CD4-positive, alpha-beta T cell treated with Interleukin-17A for 4 hours (primary cell): ENCODE measurements around the gene KRT6B.
"Not testable (repeated sequence)": the region's sequence is repeated elsewhere in the genome, so short reads cannot be mapped to it uniquely, and the experiment has no call there.

Experiments used
- DNase-seq: peaks from one replicate; pipeline ENCODE4 v3.0.0-alpha.2; 2020; ENCODE audit warnings: mixed read lengths

The KRT6B gene

DNA sequence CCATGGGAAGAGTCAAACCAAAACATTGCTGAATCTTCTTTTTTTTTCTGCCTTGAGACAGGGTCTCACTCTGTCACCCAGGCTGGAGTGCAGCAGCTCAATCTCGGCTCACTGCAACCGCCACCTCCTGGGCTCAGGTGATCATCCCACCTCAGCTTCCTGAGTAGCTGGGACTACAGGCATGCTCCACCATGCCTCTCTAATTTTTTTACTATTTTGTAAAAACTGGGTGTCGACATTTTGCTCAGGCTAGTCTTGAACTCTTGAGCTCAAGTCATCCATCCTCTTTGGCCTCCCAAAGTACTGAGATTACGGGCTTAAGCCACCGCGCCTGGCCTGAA, 16.3 kb downstream of the KRT6B start:
- no peak for DNase-seq

DNA sequence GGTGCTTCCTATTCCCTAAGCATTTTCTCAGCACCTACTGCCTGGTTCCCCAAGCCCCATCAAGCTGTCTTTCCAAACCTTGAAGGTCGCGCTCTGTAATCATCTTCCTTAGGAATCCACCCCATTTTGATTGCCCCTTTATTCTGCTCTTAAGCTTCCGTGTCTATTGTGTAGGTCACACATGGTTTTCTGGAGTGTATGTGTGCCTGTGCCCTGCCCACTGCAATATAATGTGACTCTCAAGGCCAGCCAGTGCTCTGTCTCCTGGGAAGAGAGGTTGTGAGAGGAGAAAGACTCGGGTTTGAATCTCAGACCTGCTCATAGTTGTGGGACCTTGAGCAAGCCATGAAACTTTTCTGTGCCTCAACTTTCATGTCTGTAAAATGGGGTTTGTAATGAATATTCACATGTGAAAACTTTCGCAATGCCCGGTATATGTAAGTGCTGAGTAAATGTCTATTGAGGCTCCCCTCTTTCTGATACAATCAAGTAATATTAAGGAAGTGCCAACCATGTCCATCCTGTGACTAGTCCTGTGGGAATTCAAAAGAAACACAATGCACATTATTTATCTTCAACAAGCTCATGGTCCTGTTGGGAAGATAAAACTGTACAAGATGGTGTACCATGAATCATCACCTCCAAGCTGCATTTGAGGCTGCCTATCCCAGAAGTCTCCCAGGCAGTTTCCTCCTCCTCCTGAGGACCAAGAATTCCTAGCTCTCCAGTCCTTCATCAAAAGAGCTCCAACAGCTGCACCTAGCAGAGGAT, 17.0 kb downstream of the KRT6B start:
- DNase-seq = no peak

DNA sequence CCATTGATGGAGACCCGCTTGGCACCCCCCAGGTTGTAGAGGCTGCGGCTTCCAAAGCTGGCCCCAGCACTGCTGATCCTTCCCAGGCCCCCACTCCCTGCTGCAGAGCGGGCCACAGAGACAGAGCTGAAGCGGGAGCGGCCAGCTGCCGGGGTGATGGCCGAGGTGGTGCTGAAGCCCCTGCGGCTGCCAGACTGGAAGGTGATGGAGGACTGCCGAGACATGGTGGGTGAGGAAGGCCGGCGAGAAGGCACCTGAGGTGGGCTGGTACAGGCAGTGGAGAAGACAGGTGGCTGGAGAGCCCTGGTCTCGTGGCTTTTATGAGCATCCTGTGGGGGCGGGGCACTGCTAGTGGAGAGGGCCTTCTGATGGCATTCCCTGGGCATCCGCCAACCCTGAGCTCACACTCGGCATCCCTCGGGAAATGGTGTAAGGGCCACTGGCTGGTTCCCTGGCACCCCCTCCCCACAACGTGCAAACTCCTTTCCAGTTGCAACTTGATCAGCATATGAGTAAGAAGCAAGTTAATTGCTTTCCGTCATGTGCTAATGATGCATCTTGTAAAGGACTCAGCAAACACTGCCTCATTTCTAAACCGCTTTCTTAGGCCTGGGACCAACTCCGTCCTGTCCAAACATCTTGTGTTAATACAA, 17.7 kb downstream of the KRT6B start, which contains the start of gene KRT75:
TSS of gene KRT75 (minus strand) at position 291 of the 653 bp plus-strand sequence. CDS start at position 224, 67 bp downstream.
- DNase-seq = no peak

DNA sequence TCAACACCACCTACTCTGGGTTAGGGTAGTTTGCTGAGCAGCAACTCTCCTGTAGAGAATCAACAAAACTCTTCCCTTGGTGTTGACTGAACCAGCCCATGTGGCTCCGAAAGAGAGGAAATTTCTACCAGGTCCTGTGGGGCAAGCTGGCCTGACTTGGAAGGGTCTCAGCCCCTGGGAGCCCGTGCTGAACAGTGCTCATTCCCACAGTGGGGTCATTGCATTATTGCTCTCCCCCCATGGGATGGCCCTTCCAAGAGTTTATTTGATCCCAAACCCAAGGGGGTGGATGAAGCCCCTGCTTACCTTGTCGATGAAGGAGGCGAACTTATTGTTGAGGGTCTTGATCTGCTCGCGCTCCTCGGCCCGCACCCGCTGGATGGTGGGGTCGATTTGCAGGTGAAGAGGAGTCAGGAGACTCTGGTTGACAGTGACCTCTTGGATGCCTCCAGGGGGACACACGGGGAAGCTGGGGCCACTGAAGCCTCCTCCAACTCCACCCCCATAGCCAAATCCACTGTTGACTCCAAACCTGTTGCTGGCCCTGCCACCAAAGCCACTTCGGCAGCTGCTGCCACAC, 18.4 kb downstream of the KRT6B start:
- DNase-seq = no peak

DNA sequence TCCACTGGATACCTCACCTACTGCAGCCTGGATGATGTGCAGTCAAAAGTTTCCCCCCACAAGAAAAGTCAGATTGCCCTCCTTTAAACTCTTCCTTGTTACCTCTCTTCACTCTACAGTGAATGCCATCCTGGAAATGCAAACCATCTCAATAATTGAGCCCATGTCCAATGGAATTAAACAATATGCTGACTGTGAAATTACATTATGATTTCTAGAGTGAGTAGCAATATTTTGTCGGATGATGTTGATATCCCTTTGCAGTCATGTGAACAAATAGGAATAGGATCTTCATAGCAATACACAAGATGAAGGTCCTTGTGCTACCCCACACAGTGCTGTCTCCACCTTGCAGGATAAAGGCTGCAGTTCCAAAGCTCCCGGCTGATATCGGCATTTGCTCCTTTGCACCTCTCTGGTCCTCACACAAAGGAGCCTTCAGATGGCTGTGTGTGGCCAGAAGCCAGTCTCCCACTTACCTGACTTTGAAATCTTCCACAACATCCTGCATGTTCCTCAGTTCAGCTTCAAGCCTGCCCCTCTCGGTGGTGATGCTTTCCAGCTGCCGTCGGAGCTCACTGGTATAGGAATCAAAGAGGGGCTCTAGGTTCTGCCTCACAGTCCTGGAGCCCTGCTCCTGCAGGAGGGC, 19.3 kb downstream of the KRT6B start:
- no peak for DNase-seq

DNA sequence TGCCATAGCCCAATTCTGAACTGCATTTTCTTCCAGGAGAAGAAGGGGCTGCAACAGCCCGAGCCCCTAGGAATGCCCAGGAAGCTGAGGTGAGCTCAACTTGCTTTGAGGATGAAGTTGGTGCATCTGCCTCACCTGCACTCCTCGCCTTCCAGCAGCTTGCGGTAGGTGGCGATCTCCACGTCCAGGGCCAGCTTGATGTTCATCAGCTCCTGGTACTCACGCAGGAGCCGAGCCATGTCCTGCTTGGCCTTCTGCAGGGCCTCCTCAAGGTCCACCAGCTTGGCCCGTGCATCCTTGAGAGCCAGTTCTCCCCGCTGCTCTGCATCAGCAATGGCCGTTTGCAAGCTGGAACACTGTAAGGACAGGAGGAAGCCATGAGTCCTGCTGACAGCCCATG, 23.8 kb downstream of the KRT6B start:
- no peak for DNase-seq

DNA sequence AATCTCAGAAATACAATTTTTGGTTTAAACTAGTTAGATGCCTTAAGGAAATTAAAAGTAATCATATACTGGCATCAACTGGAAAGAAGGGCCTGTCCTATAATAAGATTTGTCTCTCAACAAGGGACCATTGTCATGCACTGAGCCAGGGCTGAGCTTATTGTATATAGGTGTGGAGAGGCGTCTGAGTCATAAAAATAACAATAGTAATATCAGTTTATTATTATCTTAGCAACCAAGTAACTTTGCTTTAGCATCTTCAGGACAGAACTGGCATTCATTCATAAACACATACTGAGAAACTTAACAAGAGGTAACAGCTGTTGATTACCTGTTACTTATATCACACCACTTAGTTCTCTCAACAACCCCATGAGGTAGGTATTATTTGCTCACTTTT, 24.9 kb downstream of the KRT6B start:
- DNase-seq = no peak

DNA sequence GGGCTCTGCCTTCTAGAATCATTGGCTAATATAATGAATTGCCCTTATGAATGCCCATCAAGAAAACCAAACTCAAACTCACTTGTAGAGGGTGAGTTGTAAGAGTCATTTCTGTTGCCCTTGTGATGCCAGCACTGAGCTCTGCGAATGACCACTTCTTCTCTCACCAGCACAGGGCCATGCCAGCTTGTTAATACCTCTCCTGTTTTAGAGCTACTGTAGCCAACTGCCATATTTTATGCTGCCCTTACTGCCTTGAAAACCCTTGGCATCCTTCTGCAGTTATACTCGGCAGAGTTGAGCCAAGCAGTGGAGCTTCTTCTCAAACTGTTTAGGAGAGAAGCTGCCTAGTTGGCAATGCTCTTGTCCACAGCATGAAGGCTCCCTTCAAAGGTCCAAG, 25.9 kb downstream of the KRT6B start:
- no peak for DNase-seq

DNA sequence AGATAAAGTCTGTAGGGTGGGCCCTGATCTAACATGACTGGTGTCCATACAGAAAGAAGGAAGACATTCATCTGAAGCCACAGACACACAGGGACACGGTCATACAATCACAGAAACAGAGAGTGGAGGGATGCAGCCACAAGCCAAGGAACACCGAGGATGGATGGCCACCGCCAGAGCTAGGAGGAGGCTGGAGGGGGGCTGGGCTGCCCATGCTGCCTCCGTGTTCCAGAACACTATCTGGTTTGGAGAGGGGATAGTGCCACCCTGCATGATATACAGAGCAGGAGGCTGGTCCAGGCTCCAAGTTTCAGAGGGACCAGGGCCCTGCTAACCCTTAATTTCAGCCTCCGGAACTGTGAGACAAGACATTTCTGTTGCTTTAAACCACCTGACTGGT, 26.5 kb downstream of the KRT6B start:
- DNase-seq = no peak

DNA sequence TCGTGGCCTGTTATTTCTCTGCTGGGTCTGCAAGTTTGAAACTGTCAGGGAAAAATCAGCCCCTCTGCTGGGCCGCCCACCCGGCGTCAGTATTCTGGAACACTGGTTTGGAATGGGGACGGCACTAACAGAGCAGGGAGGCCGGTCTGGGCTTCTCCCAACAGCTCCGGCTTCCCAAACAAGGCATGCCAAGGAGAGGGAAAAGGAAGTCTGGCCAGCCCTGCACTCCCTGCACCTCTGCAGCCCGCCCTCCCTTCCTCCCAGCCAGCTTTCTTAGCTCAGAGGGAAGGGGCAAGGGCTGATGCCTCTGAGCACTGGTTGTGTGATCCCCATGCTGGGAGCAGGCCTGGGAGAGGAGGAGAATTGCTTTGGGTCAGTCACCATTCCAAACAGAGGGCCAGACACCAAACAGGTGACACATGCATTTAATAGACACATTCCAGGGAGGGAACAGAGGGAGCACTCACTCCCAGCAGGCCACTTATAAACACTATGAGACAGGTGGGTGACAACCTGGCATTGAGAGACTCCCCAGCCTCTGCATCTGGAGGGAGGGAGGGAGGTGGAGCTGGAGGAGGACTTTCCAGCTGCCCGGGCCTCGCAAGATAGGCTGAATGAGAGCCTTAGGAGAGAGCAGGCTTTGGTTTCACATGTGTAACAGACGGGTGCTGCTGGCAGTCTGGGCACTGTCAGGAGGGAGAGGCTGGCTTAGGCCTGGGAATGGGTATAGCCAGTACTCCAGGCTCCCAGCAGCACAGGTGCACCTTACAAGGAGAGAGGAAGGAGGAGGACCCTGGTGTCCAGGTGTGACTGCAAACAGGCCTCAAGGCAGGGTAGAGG, 28.1 kb downstream of the KRT6B start:
- no peak for DNase-seq

DNA sequence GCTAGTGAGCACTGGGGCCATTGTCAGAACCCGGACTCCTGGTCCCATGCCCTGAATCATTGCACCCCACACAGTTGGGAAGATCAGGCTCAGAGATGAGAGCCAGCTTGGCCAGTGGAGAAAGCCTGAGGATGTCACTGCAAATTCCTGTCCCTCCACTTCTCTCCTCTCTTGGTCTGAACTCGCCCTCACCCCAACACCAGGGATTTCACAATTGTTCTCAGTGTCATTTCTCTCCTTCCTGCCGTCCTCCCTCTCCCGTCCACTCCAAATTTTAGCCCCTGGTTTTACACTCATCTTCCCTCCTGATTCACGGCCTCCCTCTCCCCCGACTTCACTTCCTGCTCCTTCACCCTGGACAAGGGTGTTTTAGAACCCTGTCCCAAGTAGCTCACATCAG, 28.9 kb downstream of the KRT6B start:
- DNase-seq = no peak

DNA sequence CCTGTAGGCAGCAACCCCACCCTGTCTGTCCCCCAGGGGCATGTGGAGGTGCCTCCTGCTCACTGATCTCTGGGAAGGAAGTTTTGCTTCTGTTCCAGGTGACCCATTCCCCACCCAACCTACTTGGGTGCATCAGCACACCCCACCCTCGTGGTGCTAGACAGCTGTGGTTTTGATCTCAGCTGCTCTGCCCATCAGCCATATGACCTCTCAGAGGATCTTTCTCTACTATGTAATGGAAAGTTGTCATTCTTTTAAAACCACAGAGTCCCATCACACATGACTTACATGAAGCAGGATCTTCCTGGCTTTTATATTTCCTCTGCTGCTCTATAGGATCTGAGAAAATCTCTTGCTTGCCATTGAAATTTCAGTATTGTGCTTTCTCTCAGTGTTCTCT, 32.3 kb downstream of the KRT6B start:
- no peak for DNase-seq

DNA sequence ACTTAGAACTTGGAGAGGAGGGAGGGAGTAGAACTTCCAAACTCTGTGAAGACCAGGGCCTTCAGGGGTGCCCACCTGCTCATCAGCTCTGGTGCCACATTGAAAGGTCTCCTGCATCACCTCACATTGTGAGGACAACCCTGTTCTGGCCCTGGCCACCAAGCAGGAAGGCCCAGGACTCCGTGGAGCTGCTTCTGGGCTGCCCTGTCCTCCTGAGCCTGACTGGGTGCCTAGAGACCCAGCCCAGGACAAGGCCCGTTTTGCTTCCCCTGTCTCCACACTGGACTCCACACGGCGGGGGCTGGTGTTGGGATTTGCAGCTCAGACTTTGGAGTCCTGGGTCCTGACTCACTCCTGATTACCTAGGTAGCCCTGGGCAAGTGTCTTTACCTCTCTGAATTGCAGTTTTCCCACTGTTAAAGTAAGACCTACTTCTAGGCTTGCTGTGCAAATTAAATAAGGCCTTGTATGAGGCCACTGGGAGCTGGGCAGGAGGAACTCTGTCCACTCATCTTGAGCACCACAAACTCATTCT, 33.3 kb downstream of the KRT6B start:
- no peak for DNase-seq

DNA sequence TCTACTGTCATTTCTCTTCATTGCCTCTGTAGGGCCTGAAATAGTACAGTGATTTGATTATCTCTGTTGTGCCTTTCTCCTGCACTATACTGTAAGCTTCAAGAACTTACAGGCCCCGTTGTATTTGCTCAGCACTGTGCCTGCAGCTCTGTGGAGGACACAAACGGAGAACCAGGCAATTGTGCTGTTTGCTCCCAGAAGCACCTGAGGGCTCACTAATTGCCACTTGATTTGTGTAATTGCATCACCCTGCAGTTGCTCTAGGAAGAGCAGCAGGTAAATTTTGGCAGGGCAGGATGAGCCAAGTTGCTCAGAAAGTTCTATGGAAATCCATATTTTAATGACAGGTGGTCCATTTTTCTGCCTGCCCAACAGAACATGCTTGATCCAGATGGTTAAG, 34.2 kb downstream of the KRT6B start:
- no peak for DNase-seq

DNA sequence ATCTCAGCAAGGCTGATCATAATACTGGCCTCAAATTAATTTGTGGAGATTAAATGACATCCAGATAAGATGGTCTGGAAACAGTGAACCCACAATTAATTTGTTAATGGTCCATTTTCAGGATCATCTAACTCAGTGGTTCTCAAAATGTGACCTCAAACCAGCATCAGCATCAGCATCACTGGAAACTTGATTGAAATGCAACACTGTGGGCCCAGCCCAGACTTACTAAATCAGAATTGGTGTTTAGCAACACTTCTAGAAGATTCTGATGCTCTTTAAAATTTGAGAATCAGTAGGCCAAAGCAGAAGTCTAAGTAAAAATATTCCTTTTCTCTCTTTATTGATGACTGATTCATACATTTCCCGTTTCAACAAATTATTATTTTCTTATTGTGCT, 35.2 kb downstream of the KRT6B start:
- no peak for DNase-seq

DNA sequence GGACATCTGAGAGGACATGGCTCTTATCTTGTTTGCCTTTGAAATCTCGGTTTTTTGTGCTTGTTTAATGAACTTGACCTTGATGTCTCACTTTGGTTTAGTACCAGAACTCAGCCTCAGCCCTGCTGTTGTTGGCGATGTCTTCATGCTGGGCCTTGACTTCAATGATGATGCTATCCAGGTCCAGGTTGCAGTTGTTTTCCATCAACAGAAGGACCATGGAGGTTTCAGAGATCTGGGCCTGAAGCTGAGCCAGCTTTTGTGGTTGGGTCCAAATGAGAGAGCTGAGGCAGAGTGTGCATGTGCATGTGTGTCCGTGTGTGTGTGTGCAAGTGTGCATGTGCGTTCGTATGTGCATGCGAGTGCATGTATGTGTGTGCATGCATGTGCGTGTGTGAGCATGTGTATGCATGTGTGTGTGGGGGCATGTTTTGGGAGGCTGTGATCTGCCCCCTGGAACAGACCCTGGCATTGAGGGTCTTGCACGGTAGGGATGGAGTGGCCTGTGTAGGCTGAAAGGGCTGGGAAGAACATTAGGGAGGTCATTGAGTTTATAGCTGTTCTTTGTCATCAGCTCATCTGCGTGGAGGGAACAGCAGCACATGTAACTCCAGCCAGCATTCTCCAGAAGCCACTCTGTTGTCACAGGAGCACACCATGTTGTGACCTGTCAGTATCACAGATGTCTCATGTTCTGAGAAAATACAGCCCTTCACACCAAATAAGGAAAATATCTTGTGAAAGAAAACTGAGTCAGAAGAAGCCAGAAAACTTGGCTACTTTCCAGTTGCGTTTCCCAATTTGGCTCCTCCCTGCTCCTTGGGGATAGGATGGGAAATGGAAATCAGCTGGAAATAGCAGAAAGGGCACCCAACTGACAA, 35.8 kb downstream of the KRT6B start:
- DNase-seq = no peak

DNA sequence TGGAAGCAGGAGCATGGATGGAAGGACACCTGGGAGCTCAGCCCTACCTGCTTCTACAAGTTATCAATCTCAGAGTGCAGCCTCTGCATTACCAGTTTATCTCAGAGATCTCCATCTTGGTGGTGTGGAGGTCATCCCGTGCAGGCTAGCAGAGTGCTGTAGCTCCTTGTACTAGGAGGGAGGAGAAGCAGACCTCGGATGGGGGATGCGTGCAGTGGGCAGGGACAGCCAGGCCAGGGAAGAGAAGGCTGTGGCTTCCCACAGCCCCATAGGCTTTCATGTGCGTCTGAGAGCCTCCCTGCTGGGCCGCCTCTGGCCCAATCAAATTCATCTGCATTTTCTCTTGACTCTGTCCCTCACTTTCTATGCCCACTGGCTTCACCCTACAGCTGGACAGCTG, 37.0 kb downstream of the KRT6B start:
- no peak for DNase-seq

DNA sequence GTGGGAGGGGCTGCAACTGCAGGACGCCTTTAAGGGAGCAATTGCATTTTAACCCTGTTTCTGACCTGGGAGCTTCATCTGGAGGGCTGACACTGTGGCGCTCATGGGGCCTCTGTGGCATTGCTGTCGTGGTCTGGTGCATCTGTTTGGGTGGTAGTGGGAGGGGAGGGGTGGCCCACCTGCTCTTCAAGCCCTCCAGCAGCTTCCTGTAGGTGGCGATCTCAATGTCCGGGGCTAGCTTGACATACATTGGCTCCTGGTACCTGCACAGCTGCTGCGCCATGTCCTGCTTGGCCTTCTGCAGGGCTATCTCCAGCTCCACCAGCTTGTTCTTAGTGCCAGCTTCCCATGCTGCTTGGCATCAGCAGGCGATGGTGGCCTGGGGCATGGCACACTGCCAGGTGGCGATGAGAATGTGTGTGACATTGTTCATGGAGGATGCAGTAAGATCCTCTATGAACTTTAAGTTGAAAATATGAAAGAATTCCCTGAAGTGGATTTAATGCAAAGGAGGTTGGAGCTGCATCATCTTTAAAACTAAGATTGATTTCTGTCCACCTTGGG, 38.1 kb downstream of the KRT6B start:
- DNase-seq = no peak

DNA sequence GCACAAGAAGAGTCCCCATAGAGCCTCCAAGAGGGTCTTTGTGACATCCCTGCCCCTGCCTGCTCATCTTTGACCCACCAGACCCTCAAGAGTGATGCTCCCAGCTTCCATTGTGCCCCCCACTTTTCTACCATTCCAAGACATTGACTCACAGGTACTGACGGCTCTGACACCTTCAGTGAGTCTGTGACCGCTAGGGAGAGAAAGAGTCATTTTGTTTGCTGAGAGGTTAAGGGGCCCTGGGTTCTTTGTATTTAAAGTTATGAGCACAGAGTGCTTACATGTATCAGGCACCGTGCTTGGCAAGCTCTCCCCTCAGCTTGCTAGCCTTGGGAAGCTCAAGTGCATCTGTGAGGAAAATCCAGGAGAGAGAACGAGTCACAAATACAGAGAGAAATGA, 38.7 kb downstream of the KRT6B start:
- no peak for DNase-seq

DNA sequence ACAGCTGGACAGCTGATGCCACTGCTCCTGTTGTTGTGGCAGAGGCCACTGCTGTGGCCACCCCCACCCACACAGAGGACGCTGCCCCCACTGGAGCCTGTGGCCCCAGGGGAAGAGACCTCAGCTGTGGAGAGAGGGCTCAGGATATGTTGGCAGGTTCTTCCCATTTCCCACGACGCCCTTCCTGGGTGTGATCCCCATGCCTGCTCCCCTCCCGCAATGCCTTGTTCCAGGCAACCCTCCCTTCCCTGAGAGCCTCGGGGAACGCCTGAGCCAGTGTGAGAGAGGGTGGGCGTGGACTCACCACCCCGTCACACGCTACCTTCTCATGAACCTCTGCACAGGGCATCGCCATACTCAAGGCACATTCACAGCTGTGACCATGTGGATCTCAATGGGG, 40.1 kb downstream of the KRT6B start:
- no peak for DNase-seq

DNA sequence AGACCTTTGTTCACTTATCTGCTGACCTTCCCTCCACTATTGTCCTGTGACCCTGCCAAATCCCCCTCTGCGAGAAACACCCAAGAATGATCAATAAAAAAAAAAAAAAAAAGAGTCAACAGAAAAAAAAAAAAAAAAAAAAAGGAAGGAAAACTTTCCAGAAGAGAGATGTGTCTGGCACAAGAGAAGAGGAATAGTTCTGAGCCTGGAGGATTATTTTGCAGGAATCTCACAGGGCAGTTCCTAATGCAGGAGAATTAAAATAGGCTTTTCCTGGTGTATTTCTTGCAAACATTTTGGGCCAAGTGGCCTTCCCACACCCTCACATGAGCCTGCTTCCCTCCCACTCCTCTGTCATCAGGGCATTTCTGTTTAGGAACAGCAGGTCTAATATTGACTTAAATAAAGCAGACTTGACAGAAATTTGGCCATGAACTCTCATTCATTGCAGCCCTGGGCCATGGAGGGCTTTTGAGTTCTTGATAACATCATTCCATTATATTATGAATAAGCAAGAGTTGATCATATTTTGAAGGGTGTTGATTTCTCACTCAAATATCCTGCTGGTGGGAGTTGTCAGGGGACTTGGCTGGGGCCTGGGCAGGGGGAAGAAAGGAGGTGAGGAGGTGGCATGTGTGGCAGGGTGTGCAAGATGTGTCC, 41.2 kb downstream of the KRT6B start:
- not testable (repeated sequence) for DNase-seq
